ENCODE results near the gene LCN10.

The LCN10 gene

DNA sequence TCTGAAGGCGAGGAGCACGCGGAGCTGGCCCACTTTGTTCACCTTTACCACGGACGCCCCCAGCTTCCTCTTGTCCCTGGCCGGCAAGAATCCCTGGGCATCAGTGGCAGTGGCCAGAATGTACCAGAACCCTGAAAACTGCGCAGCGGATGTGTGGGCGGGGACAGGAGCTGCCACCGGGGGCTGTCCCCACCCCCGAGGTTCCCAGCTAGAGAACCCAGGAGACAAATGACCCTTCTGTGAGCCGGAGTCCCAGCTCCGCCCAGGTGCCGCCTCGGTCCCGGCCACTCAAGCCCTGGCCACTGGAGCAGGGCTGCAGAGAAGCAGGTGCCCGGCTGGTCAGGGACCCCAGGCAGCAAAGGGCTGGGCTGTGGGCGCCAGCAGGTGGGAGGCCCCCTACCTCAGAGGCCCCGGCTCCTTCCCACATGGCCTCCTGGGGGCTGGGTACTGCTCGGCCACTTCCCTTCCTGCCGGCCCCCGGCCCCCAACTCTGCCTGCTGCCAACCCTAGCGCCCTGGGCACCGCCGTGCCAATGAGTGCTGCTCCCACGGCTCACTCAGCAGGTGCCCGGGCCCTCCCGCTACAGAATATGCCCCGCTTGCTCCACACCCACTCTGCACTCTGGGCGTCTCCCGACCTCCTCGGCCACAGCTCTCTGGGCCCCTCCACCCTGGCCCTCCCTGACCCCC, 713 bp downstream of the LCN10 start:
- H3K4me2 ChIP-seq (ENCODE audit: low read length), result no peak overlapping the region
- peaks cover 8% of the 10 kb centered on the region for H3K4me1 ChIP-seq (ENCODE audit: control insufficient read depth, insufficient read depth, low read length)
- H3K36me3 ChIP-seq (ENCODE audit: insufficient read depth, low read length), result no peaks in the 10 kb centered on the region
- no peak overlapping the region for H3K4me3 ChIP-seq (ENCODE audit: low read length)
- H3K9ac ChIP-seq (ENCODE audit: low read depth, low read length), result no peak overlapping the region
- peaks cover 57% of the 10 kb centered on the region for H3K27me3 ChIP-seq (ENCODE audit: control insufficient read depth, insufficient read depth, low read length)
- no peaks in the 10 kb centered on the region for H3K9me3 ChIP-seq (replicated peaks; ENCODE audit: low read length)

GRCh38 chr9:136740971-136741882, 1.5 kb downstream of the LCN10 start:
- peaks cover 8% of the 10 kb centered on the region for H3K4me1 ChIP-seq (ENCODE audit: control insufficient read depth, insufficient read depth, low read length)
- H3K36me3 ChIP-seq (ENCODE audit: insufficient read depth, low read length), result no peaks in the 10 kb centered on the region
- H3K9me3 ChIP-seq (replicated peaks; ENCODE audit: low read length), result no peaks in the 10 kb centered on the region
- H3K27me3 ChIP-seq (ENCODE audit: control insufficient read depth, insufficient read depth, low read length), result peaks cover 57% of the 10 kb centered on the region
- no peak overlapping the region for H3K4me2 ChIP-seq (ENCODE audit: low read length)
- H3K4me3 ChIP-seq (ENCODE audit: low read length), result no peak overlapping the region
- H3K9ac ChIP-seq (ENCODE audit: low read depth, low read length), result no peak overlapping the region

DNA sequence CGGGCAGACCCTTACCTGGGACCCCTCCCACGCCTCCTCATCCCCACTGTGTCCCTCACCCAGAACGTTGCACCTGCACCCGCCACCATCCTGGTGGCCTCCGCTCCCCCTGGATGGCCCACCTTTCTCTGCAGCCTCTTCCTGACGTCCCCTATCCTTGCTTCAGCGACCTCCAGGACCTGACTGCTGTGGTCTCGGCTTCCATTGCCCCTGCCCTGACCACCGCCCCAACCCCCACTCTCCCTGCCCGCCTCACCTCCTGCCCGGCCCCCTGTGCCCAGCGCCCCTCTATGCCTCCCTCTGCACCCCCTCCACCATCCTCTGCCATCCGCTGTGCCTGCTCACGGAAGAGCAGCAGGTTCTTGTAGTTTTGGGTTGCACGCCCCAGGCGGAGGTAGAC, 2.2 kb downstream of the LCN10 start:
- Histone ChIP-seq H3K4me3 (ENCODE audit: low read length) (no peak overlapping the region), H3K9ac (ENCODE audit: low read depth, low read length) (no peak overlapping the region), H3K36me3 (ENCODE audit: insufficient read depth, low read length) (no peaks in the 10 kb centered on the region), H3K4me1 (ENCODE audit: control insufficient read depth, insufficient read depth, low read length) (peaks cover 8% of the 10 kb centered on the region), H3K4me2 (ENCODE audit: low read length) (no peak overlapping the region), H3K9me3 (replicated peaks; ENCODE audit: low read length) (no peaks in the 10 kb centered on the region), H3K27me3 (ENCODE audit: control insufficient read depth, insufficient read depth, low read length) (peaks cover 57% of the 10 kb centered on the region)

- Histone ChIP-seq H3K4me3 (ENCODE audit: low read length) (no peak overlapping the region), H3K4me2 (ENCODE audit: low read length) (no peak overlapping the region), H3K9ac (ENCODE audit: low read depth, low read length) (no peak overlapping the region), H3K4me1 (ENCODE audit: control insufficient read depth, insufficient read depth, low read length) (peaks cover 8% of the 10 kb centered on the region), H3K27me3 (ENCODE audit: control insufficient read depth, insufficient read depth, low read length) (peaks cover 57% of the 10 kb centered on the region), H3K36me3 (ENCODE audit: insufficient read depth, low read length) (no peaks in the 10 kb centered on the region), H3K9me3 (replicated peaks; ENCODE audit: low read length) (no peaks in the 10 kb centered on the region)
Observed at GRCh38 chr9:136740069-136740468, 2.7 kb downstream of the LCN10 start.

GRCh38 chr9:136739509-136739908, 3.2 kb downstream of the LCN10 start:
- Histone ChIP-seq H3K9me3 (replicated peaks; ENCODE audit: low read length) (no peaks in the 10 kb centered on the region), H3K4me2 (ENCODE audit: low read length) (no peak overlapping the region), H3K9ac (ENCODE audit: low read depth, low read length) (no peak overlapping the region), H3K4me1 (ENCODE audit: control insufficient read depth, insufficient read depth, low read length) (peaks cover 8% of the 10 kb centered on the region), H3K27me3 (ENCODE audit: control insufficient read depth, insufficient read depth, low read length) (peaks cover 57% of the 10 kb centered on the region), H3K36me3 (ENCODE audit: insufficient read depth, low read length) (no peaks in the 10 kb centered on the region), H3K4me3 (ENCODE audit: low read length) (no peak overlapping the region)

- Histone ChIP-seq H3K36me3 (ENCODE audit: insufficient read depth, low read length) (no peaks in the 10 kb centered on the region), H3K27me3 (ENCODE audit: control insufficient read depth, insufficient read depth, low read length) (peaks cover 57% of the 10 kb centered on the region), H3K9me3 (replicated peaks; ENCODE audit: low read length) (no peaks in the 10 kb centered on the region), H3K4me3 (ENCODE audit: low read length) (no peak overlapping the region), H3K4me1 (ENCODE audit: control insufficient read depth, insufficient read depth, low read length) (peaks cover 8% of the 10 kb centered on the region), H3K4me2 (ENCODE audit: low read length) (no peak overlapping the region), H3K9ac (ENCODE audit: low read depth, low read length) (no peak overlapping the region)
Observed at GRCh38 chr9:136738960-136739359, 3.8 kb downstream of the LCN10 start.

DNA sequence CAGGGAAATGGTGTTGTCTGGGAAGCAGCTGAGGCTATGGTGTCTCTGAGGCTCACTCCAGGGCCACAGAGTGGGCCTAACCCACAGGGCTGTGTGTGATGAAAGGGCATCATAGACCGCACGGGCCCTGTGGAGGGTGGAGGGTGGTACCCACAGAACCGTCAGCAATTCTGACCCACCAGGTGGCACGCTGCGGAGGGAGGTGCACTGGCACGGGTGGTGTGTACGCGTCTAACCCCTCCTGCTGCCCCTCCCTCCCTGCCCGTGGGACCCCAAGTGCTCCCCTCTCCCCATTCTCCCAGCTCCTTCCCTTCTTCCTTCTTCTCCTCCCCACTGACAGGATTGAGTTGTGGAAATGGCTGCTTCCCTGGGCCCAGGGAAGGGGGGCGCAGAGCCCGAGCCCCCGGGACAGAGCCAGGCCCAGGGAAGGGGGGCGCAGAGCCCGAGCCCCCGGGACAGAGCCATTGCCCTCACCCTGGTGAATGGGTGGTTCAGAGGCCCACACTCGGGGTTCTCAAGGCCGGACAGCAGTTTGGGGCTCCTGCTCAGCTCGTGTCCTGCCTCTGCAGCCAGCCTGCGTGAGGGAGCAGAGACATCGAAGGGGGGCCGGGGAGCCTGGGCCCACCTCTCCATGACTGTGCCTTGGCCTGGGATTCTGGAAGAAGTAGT, 6.8 kb downstream of the LCN10 start:
- no peaks in the 10 kb centered on the region for H3K36me3 ChIP-seq (ENCODE audit: insufficient read depth, low read length)
- peaks cover 28% of the 10 kb centered on the region for H3K27me3 ChIP-seq (ENCODE audit: control insufficient read depth, insufficient read depth, low read length)
- H3K9me3 ChIP-seq (replicated peaks; ENCODE audit: low read length), result no peaks in the 10 kb centered on the region
- no peak overlapping the region for H3K4me2 ChIP-seq (ENCODE audit: low read length)
- no peak overlapping the region for H3K4me3 ChIP-seq (ENCODE audit: low read length)
- no peak overlapping the region for H3K9ac ChIP-seq (ENCODE audit: low read depth, low read length)
- peaks cover under 1% of the 10 kb centered on the region for H3K4me1 ChIP-seq (ENCODE audit: control insufficient read depth, insufficient read depth, low read length)

GRCh38 chr9:136734837-136735496, 7.8 kb downstream of the LCN10 start:
- H3K27me3 ChIP-seq (ENCODE audit: control insufficient read depth, insufficient read depth, low read length), result peaks cover 19% of the 10 kb centered on the region
- H3K9ac ChIP-seq (ENCODE audit: low read depth, low read length), result no peak overlapping the region
- no peak overlapping the region for H3K4me2 ChIP-seq (ENCODE audit: low read length)
- no peaks in the 10 kb centered on the region for H3K4me1 ChIP-seq (ENCODE audit: control insufficient read depth, insufficient read depth, low read length)
- H3K9me3 ChIP-seq (replicated peaks; ENCODE audit: low read length), result no peaks in the 10 kb centered on the region
- H3K4me3 ChIP-seq (ENCODE audit: low read length), result no peak overlapping the region
- H3K36me3 ChIP-seq (ENCODE audit: insufficient read depth, low read length), result no peaks in the 10 kb centered on the region

GRCh38 chr9:136733611-136734010, 9.1 kb downstream of the LCN10 start:
- peaks cover 8% of the 10 kb centered on the region for H3K4me1 ChIP-seq (ENCODE audit: control insufficient read depth, insufficient read depth, low read length)
- peaks cover 6% of the 10 kb centered on the region for H3K27me3 ChIP-seq (ENCODE audit: control insufficient read depth, insufficient read depth, low read length)
- H3K4me2 ChIP-seq (ENCODE audit: low read length), result no peak overlapping the region
- no peak overlapping the region for H3K4me3 ChIP-seq (ENCODE audit: low read length)
- no peak overlapping the region for H3K9ac ChIP-seq (ENCODE audit: low read depth, low read length)
- H3K9me3 ChIP-seq (replicated peaks; ENCODE audit: low read length), result no peaks in the 10 kb centered on the region
- no peaks in the 10 kb centered on the region for H3K36me3 ChIP-seq (ENCODE audit: insufficient read depth, low read length)

DNA sequence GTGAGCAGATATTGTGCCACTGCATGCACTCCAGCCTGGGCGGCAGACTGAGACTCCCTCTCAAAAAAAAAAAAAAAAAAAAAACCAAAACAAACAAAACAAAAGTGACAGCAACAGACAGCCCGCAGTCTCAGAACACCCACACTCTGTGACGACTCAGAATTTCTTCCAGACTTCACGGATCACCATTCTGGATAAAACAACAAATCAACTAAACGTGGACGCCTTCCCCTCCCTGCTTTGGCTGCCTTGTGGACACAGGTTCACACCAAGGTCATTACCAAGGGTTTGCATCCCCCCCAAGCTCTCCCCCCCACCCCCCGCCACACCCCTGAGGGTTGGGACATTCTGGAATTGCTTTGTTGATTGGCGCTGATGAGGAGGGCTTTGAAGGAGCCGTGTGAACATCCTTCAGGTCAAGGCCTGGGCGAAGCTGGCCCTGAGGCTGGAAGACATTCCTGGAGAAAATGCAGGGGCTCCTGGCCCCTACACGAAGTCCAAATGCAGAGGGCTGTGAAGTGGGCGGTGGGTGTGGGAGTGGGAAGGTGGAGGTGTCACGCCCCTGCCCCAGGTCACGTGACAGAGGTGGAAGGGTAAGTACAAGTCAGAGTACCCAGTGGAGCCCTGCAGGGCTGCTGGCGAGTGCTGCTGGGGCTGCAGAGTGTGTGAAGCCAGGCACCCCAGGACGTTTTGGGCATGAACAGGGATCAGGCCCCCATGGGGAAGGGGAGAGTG, 10.1 kb downstream of the LCN10 start:
- H3K4me1 ChIP-seq (ENCODE audit: control insufficient read depth, insufficient read depth, low read length), result peaks cover 8% of the 10 kb centered on the region
- H3K9ac ChIP-seq (ENCODE audit: low read depth, low read length), result no peak overlapping the region
- H3K4me3 ChIP-seq (ENCODE audit: low read length), result no peak overlapping the region
- H3K9me3 ChIP-seq (replicated peaks; ENCODE audit: low read length), result no peaks in the 10 kb centered on the region
- no peaks in the 10 kb centered on the region for H3K27me3 ChIP-seq (ENCODE audit: control insufficient read depth, insufficient read depth, low read length)
- no peak overlapping the region for H3K4me2 ChIP-seq (ENCODE audit: low read length)
- no peaks in the 10 kb centered on the region for H3K36me3 ChIP-seq (ENCODE audit: insufficient read depth, low read length)

Measured in skeletal muscle satellite cell (primary cell).